ENCODE data around the gene PRR36. TPM values are rescaled to one million over a fixed set of nuclear protein-coding genes. Genes with fewer than 3 reads are reported as not detected.

PRR36 gene
- total RNA-seq, 1 donor from 2014 or later = 0.07 TPM

DNA sequence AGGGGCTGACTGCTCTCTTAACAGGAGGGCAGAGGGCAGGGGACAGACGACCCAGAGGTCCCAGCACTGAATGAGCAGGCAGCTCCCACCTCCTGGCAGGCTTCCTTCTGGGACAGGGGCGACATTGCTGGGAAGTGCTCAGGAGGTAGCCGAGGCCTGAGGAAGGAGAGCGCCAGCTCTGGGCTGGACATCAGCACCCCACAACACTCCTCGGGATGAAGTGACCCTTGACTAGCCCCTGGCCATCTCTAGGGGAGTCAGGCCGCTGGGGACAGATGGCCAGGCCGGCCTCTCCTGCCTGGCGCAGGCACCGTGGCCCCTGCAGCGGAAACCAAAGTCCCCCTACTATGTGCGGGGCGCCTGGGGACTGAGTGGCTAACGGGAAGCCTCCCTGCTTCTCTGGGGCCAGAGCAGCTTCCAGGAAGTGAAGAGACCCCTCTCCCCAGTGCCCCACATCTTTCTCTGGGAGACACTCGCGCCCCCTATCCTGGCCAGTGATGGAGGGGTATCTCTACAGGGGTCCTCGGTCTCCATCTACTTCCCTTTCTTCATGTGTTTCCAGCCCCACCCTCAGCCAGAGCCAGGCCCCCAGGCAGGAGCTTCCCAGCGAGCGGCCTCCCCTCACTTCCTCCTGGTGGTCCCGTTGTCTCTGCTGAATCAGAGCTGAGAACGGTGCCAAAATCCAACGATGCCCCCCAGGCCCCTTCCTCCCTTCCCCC, 10.1 kb downstream of the PRR36 start:
- Mint-ChIP-seq H3K9me3 (no peaks in the 10 kb centered on the region), H3K27me3 (ENCODE audit: insufficient read depth, low read depth) (peaks cover 32% of the 10 kb centered on the region), H3K36me3 (peaks cover 3% of the 10 kb centered on the region), H3K4me1 (peaks cover 14% of the 10 kb centered on the region), H3K4me3 (peak overlapping the region; percentile 64), H3K27ac (no peak overlapping the region)
- peaks cover 84% of the 10 kb centered on the region for H3K27me3 ChIP-seq
- no peak overlapping the region for H3K4me3 ChIP-seq
- no peaks in the 10 kb centered on the region for H3K9me3 ChIP-seq (ENCODE audit: low read depth)
- peaks cover 54% of the 10 kb centered on the region for H4K20me1 ChIP-seq (ENCODE audit: low read depth)
- H3K27ac ChIP-seq = no peak overlapping the region
- peaks cover 35% of the 10 kb centered on the region for H3F3A ChIP-seq (ENCODE audit: low read depth)
- peaks cover 14% of the 10 kb centered on the region for H3K4me1 ChIP-seq
- DNase-seq (ENCODE audit: low spot score) = no peak
- no peak overlapping the region for H3K4me2 ChIP-seq
- H3K9ac ChIP-seq = no peak overlapping the region
- H3K79me2 ChIP-seq (ENCODE audit: low read depth) = no peaks in the 10 kb centered on the region
- TF ChIP-seq, protein P1, sequence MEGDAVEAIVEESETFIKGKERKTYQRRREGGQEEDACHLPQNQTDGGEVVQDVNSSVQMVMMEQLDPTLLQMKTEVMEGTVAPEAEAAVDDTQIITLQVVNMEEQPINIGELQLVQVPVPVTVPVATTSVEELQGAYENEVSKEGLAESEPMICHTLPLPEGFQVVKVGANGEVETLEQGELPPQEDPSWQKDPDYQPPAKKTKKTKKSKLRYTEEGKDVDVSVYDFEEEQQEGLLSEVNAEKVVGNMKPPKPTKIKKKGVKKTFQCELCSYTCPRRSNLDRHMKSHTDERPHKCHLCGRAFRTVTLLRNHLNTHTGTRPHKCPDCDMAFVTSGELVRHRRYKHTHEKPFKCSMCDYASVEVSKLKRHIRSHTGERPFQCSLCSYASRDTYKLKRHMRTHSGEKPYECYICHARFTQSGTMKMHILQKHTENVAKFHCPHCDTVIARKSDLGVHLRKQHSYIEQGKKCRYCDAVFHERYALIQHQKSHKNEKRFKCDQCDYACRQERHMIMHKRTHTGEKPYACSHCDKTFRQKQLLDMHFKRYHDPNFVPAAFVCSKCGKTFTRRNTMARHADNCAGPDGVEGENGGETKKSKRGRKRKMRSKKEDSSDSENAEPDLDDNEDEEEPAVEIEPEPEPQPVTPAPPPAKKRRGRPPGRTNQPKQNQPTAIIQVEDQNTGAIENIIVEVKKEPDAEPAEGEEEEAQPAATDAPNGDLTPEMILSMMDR (IDR thresholded peaks at IDR 0.05) = no peak
- TF ChIP-seq EZH2phosphoT487 (IDR thresholded peaks at IDR 0.05) = no peak
- TF ChIP-seq EZH2 (IDR thresholded peaks at IDR 0.05) = no peak
- H2AFZ ChIP-seq (replicated peaks) = no peak overlapping the region
- H3K36me3 ChIP-seq = no peaks in the 10 kb centered on the region

DNA sequence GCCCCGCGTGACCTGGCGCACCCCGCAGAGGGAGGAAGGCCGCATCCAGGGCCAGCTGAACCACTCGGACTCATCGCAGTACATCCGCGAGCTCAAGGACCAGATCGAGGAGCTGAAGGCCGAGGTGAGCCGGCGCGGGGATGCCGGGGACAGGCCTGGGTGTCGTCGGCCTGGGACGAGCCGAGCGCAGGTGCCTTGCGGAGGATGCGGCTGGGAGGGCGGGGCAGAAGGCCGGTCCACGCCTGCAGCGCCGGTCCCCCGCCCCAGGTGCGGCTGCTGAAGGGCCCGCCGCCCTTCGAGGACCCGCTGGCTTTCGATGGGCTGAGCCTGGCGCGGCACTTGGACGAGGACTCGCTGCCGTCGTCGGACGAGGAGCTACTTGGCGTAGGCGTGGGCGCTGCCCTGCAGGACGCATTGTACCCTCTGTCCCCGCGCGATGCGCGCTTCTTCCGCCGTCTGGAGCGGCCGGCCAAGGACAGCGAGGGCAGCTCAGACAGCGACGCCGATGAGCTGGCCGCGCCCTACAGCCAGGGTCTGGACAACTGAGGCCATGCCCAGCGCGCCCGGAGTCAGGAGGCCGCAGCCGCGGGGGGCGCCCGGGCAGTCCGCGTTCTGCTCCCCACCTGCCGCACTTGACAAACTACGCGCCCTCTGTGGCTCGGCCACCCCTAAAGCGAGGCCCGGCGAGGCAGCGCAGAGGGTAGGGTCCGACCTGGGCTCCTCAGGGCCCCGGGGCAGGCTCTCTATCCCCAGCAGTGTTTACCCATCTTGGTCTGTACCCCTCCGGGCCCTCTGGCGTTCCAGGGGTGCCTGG, 10.8 kb downstream of the PRR36 start:
- Mint-ChIP-seq H3K36me3 (peaks cover 3% of the 10 kb centered on the region), H3K27me3 (ENCODE audit: insufficient read depth, low read depth) (peaks cover 32% of the 10 kb centered on the region), H3K4me3 (peak overlapping the region; percentile 64), H3K4me1 (peaks cover 10% of the 10 kb centered on the region), H3K9me3 (no peaks in the 10 kb centered on the region), H3K27ac (no peak overlapping the region)
- no peak overlapping the region for H3K9ac ChIP-seq
- H3K27me3 ChIP-seq = peaks cover 83% of the 10 kb centered on the region
- H3K27ac ChIP-seq = no peak overlapping the region
- DNase-seq (ENCODE audit: low spot score) = peak; percentile 73
- H2AFZ ChIP-seq (replicated peaks) = no peak overlapping the region
- no peak for TF ChIP-seq EZH2 (IDR thresholded peaks at IDR 0.05)
- TF ChIP-seq EZH2phosphoT487 (IDR thresholded peaks at IDR 0.05) = no peak
- TF ChIP-seq, protein P1 (IDR thresholded peaks at IDR 0.05) = no peak
- H3K4me3 ChIP-seq = peak overlapping the region; percentile 45
- H3K4me2 ChIP-seq = peak overlapping the region; percentile 79
- peaks cover 18% of the 10 kb centered on the region for H3K4me1 ChIP-seq
- no peaks in the 10 kb centered on the region for H3K36me3 ChIP-seq
- no peaks in the 10 kb centered on the region for H3K79me2 ChIP-seq (ENCODE audit: low read depth)
- peaks cover 32% of the 10 kb centered on the region for H3F3A ChIP-seq (ENCODE audit: low read depth)
- H4K20me1 ChIP-seq (ENCODE audit: low read depth) = peaks cover 47% of the 10 kb centered on the region
- no peaks in the 10 kb centered on the region for H3K9me3 ChIP-seq (ENCODE audit: low read depth)

DNA sequence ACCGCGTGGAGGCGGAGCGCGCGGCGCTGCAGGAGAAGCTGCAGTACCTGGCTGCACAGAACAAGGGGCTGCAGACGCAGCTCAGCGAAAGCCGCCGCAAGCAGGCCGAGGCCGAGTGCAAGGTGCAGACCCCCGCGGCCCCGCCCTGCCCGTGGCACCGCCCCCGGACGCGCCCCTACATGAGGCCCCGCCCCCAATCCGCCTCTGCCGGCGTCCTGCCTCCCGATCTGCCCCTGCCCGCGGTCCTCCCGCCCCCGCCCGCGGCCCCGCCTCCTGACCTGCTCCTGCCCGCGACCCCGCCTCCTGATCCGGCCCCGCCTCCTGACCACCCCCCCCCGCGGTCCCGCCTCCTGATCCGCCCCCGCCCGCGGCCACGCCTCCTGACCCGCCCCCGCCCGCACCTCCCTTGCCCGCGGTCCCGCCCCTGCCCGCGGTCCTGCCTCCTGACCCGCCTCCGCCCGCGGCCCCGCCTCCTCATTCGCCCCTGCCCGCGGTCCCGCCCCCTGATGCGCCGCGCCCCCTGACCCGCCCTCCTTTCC, 11.7 kb downstream of the PRR36 start:
- Histone ChIP-seq H2AFZ (replicated peaks) (peak overlapping the region; percentile 60), H3K9me3 (ENCODE audit: low read depth) (no peaks in the 10 kb centered on the region), H3K27me3 (peaks cover 83% of the 10 kb centered on the region), H3K27ac (no peak overlapping the region), H3K4me2 (peak overlapping the region; percentile 99), H3K79me2 (ENCODE audit: low read depth) (no peaks in the 10 kb centered on the region), H4K20me1 (ENCODE audit: low read depth) (peaks cover 38% of the 10 kb centered on the region), H3K4me1 (peaks cover 20% of the 10 kb centered on the region), H3F3A (ENCODE audit: low read depth) (peaks cover 33% of the 10 kb centered on the region), H3K36me3 (no peaks in the 10 kb centered on the region), H3K9ac (no peak overlapping the region), H3K4me3 (peak overlapping the region; percentile 66)
- H3K9me3 Mint-ChIP-seq = no peaks in the 10 kb centered on the region
- peak; percentile 96 for DNase-seq (ENCODE audit: low spot score)
- peaks cover 3% of the 10 kb centered on the region for H3K36me3 Mint-ChIP-seq
- TF ChIP-seq, protein P1 (IDR thresholded peaks at IDR 0.05) = no peak
- no peak for TF ChIP-seq EZH2 (IDR thresholded peaks at IDR 0.05)
- no peak for TF ChIP-seq EZH2phosphoT487 (IDR thresholded peaks at IDR 0.05)
- no peak overlapping the region for H3K27ac Mint-ChIP-seq
- peak overlapping the region; percentile 80 for H3K4me3 Mint-ChIP-seq
- peaks cover 10% of the 10 kb centered on the region for H3K4me1 Mint-ChIP-seq
- peaks cover 32% of the 10 kb centered on the region for H3K27me3 Mint-ChIP-seq (ENCODE audit: insufficient read depth, low read depth)

All from neural progenitor cell (in vitro differentiated cells).